Measurements from ENCODE around the gene GMCL1.

DNA sequence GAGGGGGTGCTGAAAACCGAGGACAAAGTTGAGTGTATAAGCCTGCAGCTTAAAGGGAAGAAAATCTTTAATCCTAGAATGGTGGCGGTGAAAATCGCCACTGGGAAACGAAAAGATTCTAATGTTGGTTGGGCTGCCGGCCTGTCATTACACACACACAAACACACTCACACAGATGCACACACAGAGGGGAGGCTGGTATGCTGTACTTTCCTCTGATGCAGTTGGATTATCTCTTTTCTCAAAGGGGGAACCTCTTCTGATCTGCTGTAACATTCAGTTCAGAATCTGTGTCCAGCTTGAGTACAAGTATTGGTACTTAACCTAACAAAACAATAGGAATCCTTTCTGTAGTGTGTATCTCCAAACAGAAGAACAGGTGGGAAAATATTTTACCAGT, 48.5 kb upstream of the GMCL1 start:
- no peak for TF ChIP-seq EZH2 (IDR thresholded peaks at IDR 0.05; ENCODE audit: borderline replicate concordance, low read depth, low read length, poor library complexity, severe bottlenecking)
- TF ChIP-seq, protein P1, sequence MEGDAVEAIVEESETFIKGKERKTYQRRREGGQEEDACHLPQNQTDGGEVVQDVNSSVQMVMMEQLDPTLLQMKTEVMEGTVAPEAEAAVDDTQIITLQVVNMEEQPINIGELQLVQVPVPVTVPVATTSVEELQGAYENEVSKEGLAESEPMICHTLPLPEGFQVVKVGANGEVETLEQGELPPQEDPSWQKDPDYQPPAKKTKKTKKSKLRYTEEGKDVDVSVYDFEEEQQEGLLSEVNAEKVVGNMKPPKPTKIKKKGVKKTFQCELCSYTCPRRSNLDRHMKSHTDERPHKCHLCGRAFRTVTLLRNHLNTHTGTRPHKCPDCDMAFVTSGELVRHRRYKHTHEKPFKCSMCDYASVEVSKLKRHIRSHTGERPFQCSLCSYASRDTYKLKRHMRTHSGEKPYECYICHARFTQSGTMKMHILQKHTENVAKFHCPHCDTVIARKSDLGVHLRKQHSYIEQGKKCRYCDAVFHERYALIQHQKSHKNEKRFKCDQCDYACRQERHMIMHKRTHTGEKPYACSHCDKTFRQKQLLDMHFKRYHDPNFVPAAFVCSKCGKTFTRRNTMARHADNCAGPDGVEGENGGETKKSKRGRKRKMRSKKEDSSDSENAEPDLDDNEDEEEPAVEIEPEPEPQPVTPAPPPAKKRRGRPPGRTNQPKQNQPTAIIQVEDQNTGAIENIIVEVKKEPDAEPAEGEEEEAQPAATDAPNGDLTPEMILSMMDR (conservative IDR thresholded peaks at IDR 0.05; ENCODE audit: low read depth, low read length) = no peak
